ENCODE measurements around the gene BTLA. TPM values are rescaled to one million over a fixed set of nuclear protein-coding genes. Genes with fewer than 3 reads are reported as not detected.

BTLA gene, protein sequence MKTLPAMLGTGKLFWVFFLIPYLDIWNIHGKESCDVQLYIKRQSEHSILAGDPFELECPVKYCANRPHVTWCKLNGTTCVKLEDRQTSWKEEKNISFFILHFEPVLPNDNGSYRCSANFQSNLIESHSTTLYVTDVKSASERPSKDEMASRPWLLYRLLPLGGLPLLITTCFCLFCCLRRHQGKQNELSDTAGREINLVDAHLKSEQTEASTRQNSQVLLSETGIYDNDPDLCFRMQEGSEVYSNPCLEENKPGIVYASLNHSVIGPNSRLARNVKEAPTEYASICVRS
- total RNA-seq: under 0.01 TPM in 1 of 2 replicates, not detected in the other

DNA sequence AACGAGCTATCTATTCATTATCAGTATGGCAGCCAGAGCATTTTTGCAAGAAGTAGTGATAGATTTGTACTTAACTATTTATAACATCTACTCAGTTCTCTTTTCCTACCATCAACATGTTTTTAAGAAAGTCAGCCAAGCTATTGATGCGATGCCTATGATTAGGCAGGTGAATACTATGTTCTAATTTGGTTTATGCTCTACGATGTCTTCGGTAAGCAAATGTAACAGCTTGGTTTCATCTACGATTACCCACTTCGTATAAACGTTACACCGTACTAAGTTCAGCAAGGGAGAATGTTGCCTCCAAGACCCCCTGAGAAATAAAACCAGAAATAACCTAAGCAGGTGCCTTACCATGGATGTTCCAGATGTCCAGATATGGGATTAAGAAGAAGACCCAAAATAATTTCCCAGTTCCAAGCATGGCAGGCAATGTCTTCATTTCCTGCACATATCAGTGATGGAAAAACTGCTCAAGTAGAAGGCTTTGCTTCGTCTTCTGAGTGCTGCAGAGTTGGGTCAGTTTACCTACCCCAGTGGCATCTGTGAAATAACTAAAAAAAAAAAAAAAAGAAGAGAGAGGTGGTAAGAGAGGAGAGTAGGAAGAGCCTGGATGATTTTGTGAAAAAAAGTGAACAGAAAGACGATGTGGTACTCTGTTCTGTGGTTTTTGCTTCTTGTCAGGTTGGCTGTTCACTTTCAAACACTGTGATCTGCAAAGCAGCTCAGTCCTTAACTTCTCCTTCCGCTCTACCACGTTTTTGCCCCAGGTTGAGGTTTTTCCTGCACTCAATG is at the start of gene BTLA:
BTLA (minus strand) TSS at position 559 of the 798 bp plus-strand sequence; CDS start at position 445, 114 bp downstream.

Other genes starting within 250 kb of the BTLA start
- 0.10 and 0.33 TPM in 2 replicates for gene SLC9C1, start 205.3 kb downstream of the BTLA start, total RNA-seq
- gene CD200, start 166.3 kb downstream of the BTLA start, total RNA-seq: 10.2 and 14.7 TPM in 2 replicates
- gene ATG3, start 62.5 kb upstream of the BTLA start, total RNA-seq: 56.5 and 70.5 TPM in 2 replicates
- 43.1 and 60.6 TPM in 2 replicates for gene SLC35A5, start 62.6 kb upstream of the BTLA start, total RNA-seq
- 12.7 and 21.9 TPM in 2 replicates for gene CCDC80, start 141.7 kb upstream of the BTLA start, total RNA-seq

All from vein endothelial cell (primary cell).